Measurements from ENCODE around the gene RAB35. TPM values are rescaled to one million over a fixed set of nuclear protein-coding genes. Genes with fewer than 3 reads are reported as not detected.

The RAB35 gene
- polyA plus RNA-seq, 1 donor from 2014 or later, result 60.2 TPM

DNA sequence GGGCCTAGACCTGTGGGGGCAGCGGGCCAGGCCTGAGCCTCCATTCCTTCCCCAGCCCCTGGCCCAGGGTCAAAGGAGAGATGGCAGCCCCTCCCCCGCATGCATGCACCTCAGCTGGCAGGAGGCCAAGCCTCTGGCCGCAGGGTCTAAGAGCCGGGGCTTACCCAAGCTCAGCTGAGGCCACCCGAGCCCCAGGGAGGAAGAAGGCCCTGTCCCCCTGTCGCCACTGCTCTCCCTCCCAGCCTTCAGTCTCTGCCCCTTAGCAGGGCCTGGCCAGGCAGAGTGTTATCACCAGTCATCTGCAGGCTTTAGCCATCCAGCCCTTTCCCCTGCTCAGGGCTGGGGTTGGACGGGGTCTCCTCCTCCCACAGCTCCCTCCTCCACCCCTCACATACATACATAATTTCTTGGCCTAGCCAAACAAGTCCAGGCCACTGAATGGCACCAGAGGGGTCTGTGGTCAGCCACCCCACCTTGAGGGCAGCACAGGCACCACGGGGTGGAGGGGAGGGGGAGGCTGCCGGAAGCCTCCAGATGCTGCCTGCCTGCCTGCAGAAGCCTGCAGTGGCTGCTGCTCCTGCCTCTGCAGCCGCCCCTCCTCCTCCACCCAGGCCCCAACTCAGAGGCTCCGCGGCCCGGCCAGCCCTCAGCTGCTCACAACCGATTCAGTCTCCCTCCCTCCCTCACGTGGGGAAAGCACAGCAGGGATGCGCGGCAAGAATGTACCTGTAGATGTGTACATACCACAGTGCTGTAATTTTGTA lies 22.8 kb downstream of the RAB35 start:
- Histone ChIP-seq H3K79me2 (replicated peaks; ENCODE audit: insufficient read depth, low read length) (no peaks in the 10 kb centered on the region), H2AFZ (ENCODE audit: low read depth, low read length) (no peak overlapping the region), H3K27me3 (ENCODE audit: insufficient read depth, low read depth, low read length) (no peaks in the 10 kb centered on the region), H3K9ac (ENCODE audit: low read length) (peak overlapping the region; percentile 55), H3K36me3 (ENCODE audit: insufficient read depth, low read length) (peaks cover 5% of the 10 kb centered on the region), H4K20me1 (ENCODE audit: insufficient read depth) (peaks cover 3% of the 10 kb centered on the region), H3K4me3 (ENCODE audit: low read length) (peak overlapping the region; percentile 48), H3K9me2 (ENCODE audit: insufficient read depth, low read length) (no peaks in the 10 kb centered on the region), H3F3A (ENCODE audit: insufficient read depth, low read length, poor library complexity, severe bottlenecking) (no peaks in the 10 kb centered on the region), H3K9me3 (ENCODE audit: low read length) (no peaks in the 10 kb centered on the region), H3K27ac (ENCODE audit: low read length) (peak overlapping the region; percentile 61), H3K4me2 (ENCODE audit: low read length) (no peak overlapping the region)
- TF ChIP-seq MXI1 (conservative IDR thresholded peaks at IDR 0.05; ENCODE audit: poor library complexity, severe bottlenecking), result peak; percentile 16
- TF ChIP-seq, protein P1, sequence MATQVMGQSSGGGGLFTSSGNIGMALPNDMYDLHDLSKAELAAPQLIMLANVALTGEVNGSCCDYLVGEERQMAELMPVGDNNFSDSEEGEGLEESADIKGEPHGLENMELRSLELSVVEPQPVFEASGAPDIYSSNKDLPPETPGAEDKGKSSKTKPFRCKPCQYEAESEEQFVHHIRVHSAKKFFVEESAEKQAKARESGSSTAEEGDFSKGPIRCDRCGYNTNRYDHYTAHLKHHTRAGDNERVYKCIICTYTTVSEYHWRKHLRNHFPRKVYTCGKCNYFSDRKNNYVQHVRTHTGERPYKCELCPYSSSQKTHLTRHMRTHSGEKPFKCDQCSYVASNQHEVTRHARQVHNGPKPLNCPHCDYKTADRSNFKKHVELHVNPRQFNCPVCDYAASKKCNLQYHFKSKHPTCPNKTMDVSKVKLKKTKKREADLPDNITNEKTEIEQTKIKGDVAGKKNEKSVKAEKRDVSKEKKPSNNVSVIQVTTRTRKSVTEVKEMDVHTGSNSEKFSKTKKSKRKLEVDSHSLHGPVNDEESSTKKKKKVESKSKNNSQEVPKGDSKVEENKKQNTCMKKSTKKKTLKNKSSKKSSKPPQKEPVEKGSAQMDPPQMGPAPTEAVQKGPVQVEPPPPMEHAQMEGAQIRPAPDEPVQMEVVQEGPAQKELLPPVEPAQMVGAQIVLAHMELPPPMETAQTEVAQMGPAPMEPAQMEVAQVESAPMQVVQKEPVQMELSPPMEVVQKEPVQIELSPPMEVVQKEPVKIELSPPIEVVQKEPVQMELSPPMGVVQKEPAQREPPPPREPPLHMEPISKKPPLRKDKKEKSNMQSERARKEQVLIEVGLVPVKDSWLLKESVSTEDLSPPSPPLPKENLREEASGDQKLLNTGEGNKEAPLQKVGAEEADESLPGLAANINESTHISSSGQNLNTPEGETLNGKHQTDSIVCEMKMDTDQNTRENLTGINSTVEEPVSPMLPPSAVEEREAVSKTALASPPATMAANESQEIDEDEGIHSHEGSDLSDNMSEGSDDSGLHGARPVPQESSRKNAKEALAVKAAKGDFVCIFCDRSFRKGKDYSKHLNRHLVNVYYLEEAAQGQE (IDR thresholded peaks at IDR 0.05; ENCODE audit: borderline replicate concordance), result no peak
- TF ChIP-seq TAF1 (IDR thresholded peaks at IDR 0.05; ENCODE audit: low read depth), result no peak
- peak; percentile 22 for TF ChIP-seq SMC3 (conservative IDR thresholded peaks at IDR 0.05; ENCODE audit: poor library complexity)
- no peak for TF ChIP-seq EP300 (conservative IDR thresholded peaks at IDR 0.05; ENCODE audit: poor library complexity, severe bottlenecking)
- TF ChIP-seq, protein P2, sequence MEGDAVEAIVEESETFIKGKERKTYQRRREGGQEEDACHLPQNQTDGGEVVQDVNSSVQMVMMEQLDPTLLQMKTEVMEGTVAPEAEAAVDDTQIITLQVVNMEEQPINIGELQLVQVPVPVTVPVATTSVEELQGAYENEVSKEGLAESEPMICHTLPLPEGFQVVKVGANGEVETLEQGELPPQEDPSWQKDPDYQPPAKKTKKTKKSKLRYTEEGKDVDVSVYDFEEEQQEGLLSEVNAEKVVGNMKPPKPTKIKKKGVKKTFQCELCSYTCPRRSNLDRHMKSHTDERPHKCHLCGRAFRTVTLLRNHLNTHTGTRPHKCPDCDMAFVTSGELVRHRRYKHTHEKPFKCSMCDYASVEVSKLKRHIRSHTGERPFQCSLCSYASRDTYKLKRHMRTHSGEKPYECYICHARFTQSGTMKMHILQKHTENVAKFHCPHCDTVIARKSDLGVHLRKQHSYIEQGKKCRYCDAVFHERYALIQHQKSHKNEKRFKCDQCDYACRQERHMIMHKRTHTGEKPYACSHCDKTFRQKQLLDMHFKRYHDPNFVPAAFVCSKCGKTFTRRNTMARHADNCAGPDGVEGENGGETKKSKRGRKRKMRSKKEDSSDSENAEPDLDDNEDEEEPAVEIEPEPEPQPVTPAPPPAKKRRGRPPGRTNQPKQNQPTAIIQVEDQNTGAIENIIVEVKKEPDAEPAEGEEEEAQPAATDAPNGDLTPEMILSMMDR (IDR thresholded peaks at IDR 0.05; ENCODE audit: poor library complexity, severe bottlenecking), result no peak
- TF ChIP-seq EZH2 (IDR thresholded peaks at IDR 0.05; ENCODE audit: borderline replicate concordance, insufficient read depth, low read length, poor library complexity, severe bottlenecking), result no peak
- TF ChIP-seq POLR2AphosphoS5 (IDR thresholded peaks at IDR 0.05), result no peak
- TF ChIP-seq RAD21 (conservative IDR thresholded peaks at IDR 0.05), result peak; percentile 22

DNA sequence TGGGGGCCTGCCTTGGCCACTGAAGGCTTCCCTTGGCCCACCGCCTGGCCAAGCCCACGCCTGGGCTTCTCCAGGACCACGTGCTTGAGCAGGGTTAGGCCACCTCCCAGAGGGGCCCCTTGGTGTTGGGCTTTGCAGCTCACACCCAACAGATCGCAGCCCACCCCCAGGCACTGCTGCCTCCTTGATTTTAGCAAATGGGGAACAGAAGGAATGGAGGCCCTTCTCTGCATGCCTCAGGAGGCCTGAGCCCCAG lies 23.3 kb downstream of the RAB35 start:
- H3K36me3 ChIP-seq (ENCODE audit: insufficient read depth, low read length), result peaks cover 5% of the 10 kb centered on the region
- H3K9me3 ChIP-seq (ENCODE audit: low read length), result no peaks in the 10 kb centered on the region
- H2AFZ ChIP-seq (ENCODE audit: low read depth, low read length), result no peak overlapping the region
- no peaks in the 10 kb centered on the region for H3K9me2 ChIP-seq (ENCODE audit: insufficient read depth, low read length)
- peak overlapping the region; percentile 48 for H3K4me3 ChIP-seq (ENCODE audit: low read length)
- H3K27me3 ChIP-seq (ENCODE audit: insufficient read depth, low read depth, low read length), result no peaks in the 10 kb centered on the region
- H3K9ac ChIP-seq (ENCODE audit: low read length), result peak overlapping the region; percentile 55
- H3K79me2 ChIP-seq (replicated peaks; ENCODE audit: insufficient read depth, low read length), result no peaks in the 10 kb centered on the region
- TF ChIP-seq MXI1 (conservative IDR thresholded peaks at IDR 0.05; ENCODE audit: poor library complexity, severe bottlenecking) (no peak), RAD21 (conservative IDR thresholded peaks at IDR 0.05) (no peak), EZH2 (IDR thresholded peaks at IDR 0.05; ENCODE audit: borderline replicate concordance, insufficient read depth, low read length, poor library complexity, severe bottlenecking) (no peak), TAF1 (IDR thresholded peaks at IDR 0.05; ENCODE audit: low read depth) (no peak)
- H4K20me1 ChIP-seq (ENCODE audit: insufficient read depth), result peaks cover 3% of the 10 kb centered on the region
- no peak overlapping the region for H3K4me2 ChIP-seq (ENCODE audit: low read length)
- peak overlapping the region; percentile 61 for H3K27ac ChIP-seq (ENCODE audit: low read length)
- no peaks in the 10 kb centered on the region for H3F3A ChIP-seq (ENCODE audit: insufficient read depth, low read length, poor library complexity, severe bottlenecking)

Data from neural cell (in vitro differentiated cells).